Measurements from ENCODE around the gene RNF32.
"Not testable (repeated sequence)": the region's sequence is repeated elsewhere in the genome, so short reads cannot be mapped to it uniquely, and the experiment has no call there.

The RNF32 gene

GRCh38 chr7:156614434-156615264 lies 25.9 kb upstream of the RNF32 start:
- no peak for DNase-seq

GRCh38 chr7:156616269-156617202 lies 24.0 kb upstream of the RNF32 start:
- no peak for DNase-seq

GRCh38 chr7:156617215-156617614 lies 23.4 kb upstream of the RNF32 start:
- no peak for DNase-seq

GRCh38 chr7:156618078-156618779 lies 22.3 kb upstream of the RNF32 start:
- no peak for DNase-seq

GRCh38 chr7:156618780-156619367 lies 21.7 kb upstream of the RNF32 start:
- no peak for DNase-seq

GRCh38 chr7:156619488-156620290 lies 20.9 kb upstream of the RNF32 start:
- DNase-seq: not testable (repeated sequence)

GRCh38 chr7:156620291-156620675 lies 20.3 kb upstream of the RNF32 start:
- DNase-seq: no peak

- no peak for DNase-seq
Measured at GRCh38 chr7:156621652-156622051, 18.9 kb upstream of the RNF32 start.

- DNase-seq: no peak
Measured at GRCh38 chr7:156625580-156625979, 15.0 kb upstream of the RNF32 start.

GRCh38 chr7:156626220-156626895 lies 14.2 kb upstream of the RNF32 start:
- DNase-seq: no peak

- DNase-seq: no peak
Measured at GRCh38 chr7:156628562-156628961, 12.0 kb upstream of the RNF32 start.

- DNase-seq: no peak
Measured at GRCh38 chr7:156629873-156630272, 10.7 kb upstream of the RNF32 start.

- DNase-seq: no peak
Measured at GRCh38 chr7:156634117-156634516, 6.5 kb upstream of the RNF32 start.

GRCh38 chr7:156635529-156636385 lies 4.8 kb upstream of the RNF32 start:
- no peak for DNase-seq

GRCh38 chr7:156637093-156637492 lies 3.5 kb upstream of the RNF32 start:
- not testable (repeated sequence) for DNase-seq

- no peak for DNase-seq
Measured at GRCh38 chr7:156638443-156639077, 2.0 kb upstream of the RNF32 start.

- DNase-seq: no peak
Measured at GRCh38 chr7:156639426-156640256, 933 bp upstream of the RNF32 start.

GRCh38 chr7:156640949-156641485 lies 443 bp downstream of the RNF32 start:
- DNase-seq: no peak
